Measurements from ENCODE around the gene CPNE4.

The CPNE4 gene

DNA sequence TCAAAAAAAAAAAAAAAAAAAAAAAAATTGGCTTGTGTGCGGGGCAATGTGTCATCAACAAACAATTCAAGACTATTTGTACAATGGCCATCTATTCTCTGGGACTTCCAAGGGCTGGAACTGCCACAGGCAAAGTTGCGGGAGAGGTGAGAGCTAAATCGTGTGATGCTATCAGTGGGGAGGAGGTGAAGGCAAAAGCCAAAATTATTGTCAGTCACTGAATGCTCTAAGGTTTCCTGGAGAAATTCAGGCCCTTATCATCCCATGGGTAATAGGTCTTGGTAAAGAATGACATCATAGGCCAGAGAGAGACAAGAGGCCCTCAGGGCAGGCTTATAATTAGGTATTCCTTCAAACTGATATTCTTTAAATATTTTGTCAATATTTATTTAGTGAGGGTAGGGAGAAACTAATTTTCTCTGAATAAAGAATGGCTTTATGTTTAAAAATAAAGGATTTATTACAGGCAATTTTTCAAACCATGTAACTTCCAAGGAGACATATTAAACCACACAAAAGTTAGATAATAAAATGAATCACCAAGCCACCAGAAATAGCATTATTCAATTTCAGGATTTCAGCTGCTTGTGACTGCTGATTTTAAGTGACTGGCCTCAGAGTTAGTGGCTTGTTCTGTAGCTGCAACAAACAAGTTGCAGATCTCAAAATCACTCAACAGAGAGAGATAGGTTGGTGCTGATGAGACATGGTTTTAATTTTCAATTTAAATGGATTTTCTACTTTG lies 305.7 kb downstream of the CPNE4 start:
- DNase-seq, result no peak

GRCh38 chr3:131725414-131725813 lies 309.4 kb downstream of the CPNE4 start:
- DNase-seq, result no peak

DNA sequence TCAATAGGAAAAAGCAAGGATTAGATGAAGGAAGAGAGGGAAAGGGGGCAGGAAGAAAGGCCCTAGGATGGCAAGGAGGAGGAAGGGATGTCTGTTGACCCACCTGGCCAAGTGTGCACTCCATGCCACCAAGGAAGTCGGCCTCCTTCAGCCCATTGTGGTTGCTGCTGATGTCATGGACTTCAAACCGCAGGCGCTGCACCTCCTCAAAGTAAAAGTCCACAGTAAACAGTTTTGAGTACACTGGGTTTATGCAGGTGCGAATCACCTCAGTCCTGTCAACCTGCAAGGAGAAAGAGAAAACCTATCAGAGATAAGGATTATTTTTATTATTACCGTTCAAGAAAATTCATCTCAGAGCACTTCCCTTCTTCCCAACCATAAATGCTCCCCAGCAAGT lies 311.5 kb downstream of the CPNE4 start:
- DNase-seq, result no peak

GRCh38 chr3:131717493-131717892 lies 317.3 kb downstream of the CPNE4 start:
- DNase-seq, result no peak

- DNase-seq, result no peak
Observed at GRCh38 chr3:131716943-131717342, 317.9 kb downstream of the CPNE4 start.

DNA sequence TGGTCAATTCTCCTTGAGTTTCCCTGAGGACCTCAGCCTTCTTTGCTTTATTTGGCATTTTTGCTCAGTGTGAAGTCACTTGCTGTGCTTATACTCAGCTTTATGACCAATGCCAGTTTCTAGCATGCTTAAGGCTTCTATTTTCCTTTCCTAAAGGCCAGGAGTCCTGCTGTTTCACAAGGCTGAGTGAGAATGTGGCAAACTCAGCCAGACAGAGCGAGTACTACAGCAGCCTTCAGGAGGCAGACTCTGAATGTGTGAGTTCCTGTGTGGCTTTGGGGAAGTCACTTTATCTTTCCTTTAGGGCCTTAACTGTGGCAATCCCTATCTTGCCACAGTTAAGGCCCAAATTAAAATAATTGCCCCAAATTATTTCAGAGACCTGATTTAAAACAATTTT lies 318.8 kb downstream of the CPNE4 start:
- no peak for DNase-seq

DNA sequence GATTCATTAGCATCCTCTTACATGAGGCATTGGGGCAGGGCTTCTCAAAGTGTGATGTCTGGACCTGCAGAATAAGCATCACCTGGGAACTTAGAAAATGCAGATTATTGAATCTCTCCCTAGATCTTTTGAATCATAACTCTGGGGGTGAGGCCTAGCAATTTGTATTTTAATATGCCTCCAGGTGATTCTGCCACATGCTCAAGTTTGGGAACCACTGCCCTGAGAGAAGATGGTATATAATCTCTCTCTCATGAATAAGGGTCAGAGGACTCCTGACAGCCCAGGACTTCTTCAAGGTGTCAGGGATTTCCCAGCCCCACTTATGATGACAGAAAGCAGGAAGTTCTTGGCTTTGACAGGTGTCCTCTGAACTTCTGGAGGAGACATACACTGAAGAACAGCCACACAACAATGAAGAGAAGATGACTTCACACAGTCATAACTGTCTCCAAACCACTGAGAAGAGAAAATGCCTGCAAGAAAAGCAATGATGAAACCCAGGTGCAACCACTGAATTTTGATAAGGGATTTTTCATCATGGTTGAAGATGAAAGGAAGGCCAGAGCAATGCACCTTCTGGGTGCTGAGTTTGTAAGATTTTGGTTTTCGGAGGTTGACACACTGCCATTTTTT lies 320.1 kb downstream of the CPNE4 start:
- DNase-seq, result no peak

- no peak for DNase-seq
Observed at GRCh38 chr3:131713416-131714123, 321.2 kb downstream of the CPNE4 start.

- no peak for DNase-seq
Observed at GRCh38 chr3:131712662-131713061, 322.2 kb downstream of the CPNE4 start.

DNA sequence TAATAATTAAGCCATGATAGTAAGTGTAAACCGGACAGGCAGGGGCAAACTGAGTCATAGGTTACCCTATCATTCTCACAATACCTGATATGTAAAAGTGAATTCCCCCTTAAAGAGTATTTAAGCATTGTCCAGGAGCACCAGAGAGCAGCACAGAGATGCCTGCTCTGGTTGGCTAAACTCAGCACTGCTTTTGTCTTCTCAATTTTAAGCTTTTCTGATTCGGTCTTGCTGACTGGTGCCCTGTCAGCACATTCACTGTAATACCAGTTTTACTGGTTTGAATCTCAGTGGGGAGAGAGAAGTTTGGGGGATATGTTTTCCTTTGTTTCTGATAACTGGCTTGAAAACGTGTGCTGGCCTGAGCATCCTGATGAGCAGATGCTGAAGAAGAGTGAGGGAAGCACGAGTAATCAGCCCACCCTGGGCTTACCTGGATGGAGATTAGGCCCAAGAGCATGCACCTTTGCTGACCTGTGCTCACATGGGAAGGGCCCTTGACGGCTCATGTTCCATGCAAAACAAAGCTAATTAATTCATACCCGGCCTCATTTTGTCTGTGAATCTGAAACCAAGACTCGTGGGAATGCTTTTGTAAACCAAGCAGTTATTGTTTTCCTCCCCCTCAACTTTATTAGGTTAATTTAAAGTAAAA lies 323.6 kb downstream of the CPNE4 start:
- no peak for DNase-seq

DNA sequence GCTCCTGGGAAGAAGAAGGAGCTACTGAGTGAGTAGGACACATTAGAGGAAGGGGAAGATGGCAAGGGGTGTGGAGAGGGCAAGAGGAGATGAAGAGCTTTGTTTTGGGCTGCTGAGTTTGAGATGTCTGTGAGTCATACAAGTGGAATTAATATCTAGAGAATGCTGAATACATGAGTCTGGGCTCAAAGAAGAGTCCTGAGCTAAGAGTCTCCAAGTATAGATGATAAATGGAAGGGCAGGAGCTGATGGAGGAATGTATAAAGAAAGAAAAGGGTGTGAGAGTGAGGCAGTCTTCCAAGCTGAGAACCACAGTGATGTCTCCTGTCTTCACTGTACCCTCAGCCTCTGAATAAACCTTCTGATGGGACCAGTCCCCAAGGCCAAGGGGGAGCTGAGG lies 326.6 kb downstream of the CPNE4 start:
- DNase-seq, result no peak

DNA sequence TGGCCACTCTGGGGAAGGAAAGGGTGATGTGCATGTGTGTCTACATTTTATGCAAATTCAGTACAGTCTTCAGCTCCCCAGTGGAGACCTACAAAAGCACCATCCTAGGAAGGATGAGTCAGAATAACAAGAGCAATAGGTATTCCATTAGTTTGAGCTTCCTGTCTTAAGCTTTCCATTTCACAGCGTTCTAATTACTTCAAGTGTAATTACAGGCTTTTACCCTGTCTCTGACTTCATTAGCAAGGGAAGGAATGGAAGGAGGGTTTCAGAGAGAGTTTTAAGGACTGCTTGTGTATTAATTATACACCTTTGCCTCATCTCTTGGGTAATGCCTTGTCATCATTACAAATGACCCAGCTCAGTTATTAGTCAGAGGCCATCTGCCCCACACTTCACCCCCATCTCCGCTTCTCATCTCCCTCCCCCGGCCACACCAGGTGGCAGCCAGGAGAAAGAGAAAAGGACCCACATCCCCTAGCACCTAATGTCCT lies 329.2 kb downstream of the CPNE4 start:
- no peak for DNase-seq

GRCh38 chr3:131705099-131705498 lies 329.7 kb downstream of the CPNE4 start:
- no peak for DNase-seq

- no peak for DNase-seq
Observed at GRCh38 chr3:131704098-131704497, 330.7 kb downstream of the CPNE4 start.

DNA sequence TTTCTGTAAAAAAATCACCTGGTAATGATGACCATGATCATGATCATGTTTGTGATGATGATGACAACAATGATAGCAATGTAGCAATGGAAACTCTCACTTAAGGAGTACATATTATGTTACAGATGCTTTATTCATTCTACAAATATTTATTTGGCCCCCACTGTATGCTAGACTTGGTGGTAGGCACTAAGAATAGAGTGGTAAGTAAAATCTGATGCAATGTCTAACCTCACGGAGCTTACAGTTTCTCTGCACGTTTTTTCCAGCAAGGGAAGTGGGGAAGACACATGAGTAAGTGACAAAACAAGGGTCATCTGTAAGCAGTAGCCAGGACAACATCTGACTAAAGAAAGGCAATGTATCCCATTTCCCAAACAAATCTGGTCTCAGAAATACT lies 332.7 kb downstream of the CPNE4 start:
- DNase-seq, result no peak

- DNase-seq, result no peak
Observed at GRCh38 chr3:131701153-131701770, 333.6 kb downstream of the CPNE4 start.

DNA sequence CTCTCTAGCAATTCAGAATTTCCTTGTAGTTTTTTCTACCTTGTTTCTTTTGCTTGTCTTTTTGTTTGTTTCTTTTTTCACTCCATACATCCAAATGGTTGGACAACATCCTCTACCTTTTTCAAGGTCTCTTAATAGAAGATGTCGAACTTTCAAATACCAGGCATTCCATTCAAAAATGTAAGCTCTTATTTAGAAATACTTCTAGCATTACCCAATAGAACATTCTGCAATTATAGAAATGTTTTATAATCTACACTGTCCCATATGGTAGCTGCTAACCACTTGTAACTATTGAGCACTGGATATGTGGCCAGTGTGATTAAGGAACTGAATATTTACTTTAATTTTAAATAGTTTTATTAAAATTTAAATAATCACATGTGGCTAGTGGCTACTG lies 335.8 kb downstream of the CPNE4 start:
- no peak for DNase-seq

- no peak for DNase-seq
Observed at GRCh38 chr3:131694376-131694775, 340.4 kb downstream of the CPNE4 start.

DNA sequence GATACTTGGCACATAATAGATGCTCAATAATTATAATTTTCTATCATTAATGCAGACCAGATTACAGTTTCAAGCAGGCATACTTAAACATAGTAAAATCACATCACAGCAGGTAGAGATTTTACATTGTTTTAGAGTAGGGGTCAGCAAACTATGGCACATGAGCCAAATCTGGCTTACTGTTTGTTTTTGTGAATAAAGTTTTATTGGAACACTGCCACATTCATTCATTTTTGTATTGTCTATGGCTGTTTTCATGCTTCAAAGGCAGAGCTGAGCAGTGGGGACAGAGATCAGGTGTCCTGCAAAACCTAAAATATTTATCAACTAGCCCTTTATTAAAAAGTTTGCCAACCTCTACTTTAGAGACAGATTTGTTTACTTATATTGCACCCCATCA lies 342.5 kb downstream of the CPNE4 start:
- no peak for DNase-seq

DNA sequence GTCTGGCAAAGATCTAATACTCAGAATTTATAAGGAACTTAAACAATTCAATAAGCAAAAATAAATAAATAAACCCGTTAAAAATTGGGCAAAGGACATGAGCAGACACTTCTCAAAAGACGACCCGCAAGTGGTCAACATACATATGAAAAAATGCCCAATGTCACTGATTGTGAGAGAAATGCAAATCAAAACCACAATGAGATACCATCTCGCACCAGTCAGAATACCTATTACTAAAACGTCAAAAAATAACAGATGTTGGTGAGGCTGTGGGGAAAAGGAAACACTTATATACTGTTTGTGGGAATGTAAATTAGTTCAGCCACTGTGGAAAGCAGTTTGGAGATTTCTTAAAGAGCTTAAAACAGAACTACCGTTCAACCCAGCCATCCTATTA lies 344.0 kb downstream of the CPNE4 start:
- DNase-seq, result no peak

DNA sequence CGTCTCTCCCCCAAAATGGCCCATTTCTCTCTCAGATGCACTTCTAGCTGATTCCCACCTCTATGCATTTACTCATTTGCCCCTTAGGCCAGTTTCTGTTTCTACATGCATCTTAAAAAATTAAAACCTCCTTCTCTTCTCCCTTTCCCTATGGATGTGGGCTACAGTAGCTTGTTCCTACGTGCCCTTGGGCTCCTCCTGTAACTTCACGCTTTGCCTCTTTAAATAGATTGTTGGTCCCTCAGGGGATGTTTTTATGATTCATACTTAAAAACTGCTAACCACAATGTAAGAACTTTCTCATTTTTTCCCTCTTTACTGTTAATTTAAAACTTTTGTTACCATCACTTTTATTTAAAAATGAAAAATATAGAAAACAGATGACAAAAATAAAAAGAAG lies 346.4 kb downstream of the CPNE4 start:
- no peak for DNase-seq

GRCh38 chr3:131669600-131669999 lies 365.2 kb downstream of the CPNE4 start:
- no peak for DNase-seq

DNA sequence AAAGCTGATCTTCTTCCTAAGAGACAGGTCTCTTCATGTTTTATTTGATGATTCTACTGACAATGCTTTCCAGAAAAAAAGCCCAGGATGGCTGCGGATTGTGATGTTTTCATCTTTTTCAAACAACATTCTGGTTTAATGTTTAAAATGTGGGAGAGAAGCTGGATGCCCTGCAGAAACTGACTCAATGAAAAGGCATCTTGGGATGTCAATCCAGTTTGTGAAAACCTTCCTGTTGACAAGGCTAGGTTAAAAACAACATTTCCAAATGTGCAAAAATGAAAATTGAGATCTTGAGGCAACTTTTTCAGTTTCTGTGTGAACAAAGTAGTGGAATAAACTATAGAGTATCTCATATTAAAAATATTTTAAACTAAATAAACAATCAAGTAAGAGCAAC lies 376.0 kb downstream of the CPNE4 start:
- DNase-seq, result no peak
